Measurements from ENCODE around the gene MAGEB2. TPM values are rescaled to one million over a fixed set of nuclear protein-coding genes. Genes with fewer than 3 reads are reported as not detected.

Gene MAGEB2
- total RNA-seq (not detected in 2 replicates), polyA plus RNA-seq (not detected in 2 replicates), polyA minus RNA-seq (not detected in 2 replicates)
- total RNA-seq (2013), result not detected

DNA sequence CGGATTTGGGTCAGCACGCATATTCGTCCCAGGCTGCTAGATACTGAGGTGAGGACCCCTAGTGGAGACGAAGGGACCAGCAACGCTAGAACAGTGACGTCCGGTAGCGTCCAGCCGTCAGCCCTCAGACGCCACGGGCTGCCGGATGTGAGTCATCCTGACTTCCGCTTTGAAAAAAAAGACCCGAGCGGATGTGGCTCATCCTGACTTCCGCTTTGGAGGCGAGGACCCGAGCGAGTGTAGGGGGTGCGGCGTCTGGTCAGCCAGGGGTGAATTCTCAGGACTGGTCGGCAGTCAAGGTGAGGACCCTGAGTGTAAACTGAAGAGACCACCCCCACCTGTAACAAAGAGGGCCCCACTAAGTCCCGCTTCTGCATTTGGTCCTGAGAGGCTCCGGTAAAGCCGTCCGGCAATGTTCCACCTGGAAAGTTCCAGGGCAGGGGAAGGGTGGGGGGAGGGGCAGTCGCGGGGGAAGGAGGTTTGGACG, at the start of gene MAGEB2:
MAGEB2 (plus strand) TSS at position 207 of the 487 bp plus-strand sequence. CDS start 3,018 bp downstream, outside the sequence.
- Mint-ChIP-seq H3K4me1 (no peaks in the 10 kb centered on the region), H3K27ac (no peak within 1 kb of the TSS), H3K27me3 (no peaks in the 10 kb centered on the region), H3K9me3 (ENCODE audit: insufficient read depth) (no peaks in the 10 kb centered on the region), H3K4me3 (no peak within 1 kb of the TSS)
- Histone ChIP-seq H3K36me3 (replicated peaks in 1 of 2; ENCODE audit: control extremely low read depth in 1 of 2, control insufficient read depth in 1 of 2, extremely low read depth in 1 of 2, insufficient read depth in 2 of 2, low read length in 1 of 2) (no peaks in the 10 kb centered on the region), H3K79me2 (ENCODE audit: control insufficient read depth, insufficient read depth, low read length) (no peaks in the 10 kb centered on the region), H3K4me3 (ENCODE audit: control extremely low read depth in 1 of 5, extremely low read depth in 1 of 5, insufficient read depth in 1 of 5, low read depth in 2 of 5, low read length in 4 of 5) (no peak within 1 kb of the TSS), H3K4me2 (replicated peaks; ENCODE audit: low read depth, low read length, poor library complexity, severe bottlenecking) (no peak within 1 kb of the TSS), H3K4me1 (ENCODE audit: control insufficient read depth in 2 of 2, insufficient read depth in 2 of 2, low read length in 2 of 2) (no peaks in the 10 kb centered on the region), H3K27ac (ENCODE audit: low read length in 2 of 2) (no peak within 1 kb of the TSS), H3K9ac (ENCODE audit: low read length) (no peak within 1 kb of the TSS), H2AFZ (ENCODE audit: insufficient read depth, low read depth, low read length, poor library complexity, severe bottlenecking) (no peak within 1 kb of the TSS), H3K9me3 (ENCODE audit: control extremely low read depth in 1 of 3, control insufficient read depth in 2 of 3, insufficient read depth in 1 of 3, low read length in 2 of 3) (no peaks in the 10 kb centered on the region), H4K20me1 (ENCODE audit: control insufficient read depth, insufficient read depth, low read length, poor library complexity, severe bottlenecking) (no peaks in the 10 kb centered on the region), H3K27me3 (replicated peaks in 1 of 4; ENCODE audit: control extremely low read depth in 1 of 4, control insufficient read depth in 3 of 4, insufficient read depth in 4 of 4, low read length in 3 of 4) (no peaks in the 10 kb centered on the region)
- intact Hi-C loops (cut with micrococcal nuclease), result no loop called here
- ChIA-PET CTCF (no interaction called here), POLR2A (no interaction called here)
- 90% methylated on average over 9 of the region's 29 CpGs for WGBS (ENCODE audit: insufficient coverage)
- ATAC-seq (ENCODE audit: low read depth) (no peak), DNase-seq (no peak)
- TF ChIP-seq, protein P1, sequence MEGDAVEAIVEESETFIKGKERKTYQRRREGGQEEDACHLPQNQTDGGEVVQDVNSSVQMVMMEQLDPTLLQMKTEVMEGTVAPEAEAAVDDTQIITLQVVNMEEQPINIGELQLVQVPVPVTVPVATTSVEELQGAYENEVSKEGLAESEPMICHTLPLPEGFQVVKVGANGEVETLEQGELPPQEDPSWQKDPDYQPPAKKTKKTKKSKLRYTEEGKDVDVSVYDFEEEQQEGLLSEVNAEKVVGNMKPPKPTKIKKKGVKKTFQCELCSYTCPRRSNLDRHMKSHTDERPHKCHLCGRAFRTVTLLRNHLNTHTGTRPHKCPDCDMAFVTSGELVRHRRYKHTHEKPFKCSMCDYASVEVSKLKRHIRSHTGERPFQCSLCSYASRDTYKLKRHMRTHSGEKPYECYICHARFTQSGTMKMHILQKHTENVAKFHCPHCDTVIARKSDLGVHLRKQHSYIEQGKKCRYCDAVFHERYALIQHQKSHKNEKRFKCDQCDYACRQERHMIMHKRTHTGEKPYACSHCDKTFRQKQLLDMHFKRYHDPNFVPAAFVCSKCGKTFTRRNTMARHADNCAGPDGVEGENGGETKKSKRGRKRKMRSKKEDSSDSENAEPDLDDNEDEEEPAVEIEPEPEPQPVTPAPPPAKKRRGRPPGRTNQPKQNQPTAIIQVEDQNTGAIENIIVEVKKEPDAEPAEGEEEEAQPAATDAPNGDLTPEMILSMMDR (IDR thresholded peaks at IDR 0.05), result no peak

GRCh38 chrX:30170900-30171299, 44.5 kb upstream of the MAGEB2 start:
- Histone ChIP-seq H2AFZ (ENCODE audit: insufficient read depth, low read depth, low read length, poor library complexity, severe bottlenecking) (no peak overlapping the region), H3K4me2 (replicated peaks; ENCODE audit: low read depth, low read length, poor library complexity, severe bottlenecking) (no peak overlapping the region), H3K27me3 (replicated peaks in 1 of 4; ENCODE audit: control extremely low read depth in 1 of 4, control insufficient read depth in 3 of 4, insufficient read depth in 4 of 4, low read length in 3 of 4) (no peaks in the 10 kb centered on the region), H3K4me3 (ENCODE audit: control extremely low read depth in 1 of 5, extremely low read depth in 1 of 5, insufficient read depth in 1 of 5, low read depth in 2 of 5, low read length in 4 of 5) (no peak overlapping the region), H3K79me2 (ENCODE audit: control insufficient read depth, insufficient read depth, low read length) (no peaks in the 10 kb centered on the region), H3K9me3 (ENCODE audit: control extremely low read depth in 1 of 3, control insufficient read depth in 2 of 3, insufficient read depth in 1 of 3, low read length in 2 of 3) (no peaks in the 10 kb centered on the region), H3K36me3 (replicated peaks in 1 of 2; ENCODE audit: control extremely low read depth in 1 of 2, control insufficient read depth in 1 of 2, extremely low read depth in 1 of 2, insufficient read depth in 2 of 2, low read length in 1 of 2) (no peaks in the 10 kb centered on the region), H3K27ac (ENCODE audit: low read length in 2 of 2) (no peak overlapping the region), H4K20me1 (ENCODE audit: control insufficient read depth, insufficient read depth, low read length, poor library complexity, severe bottlenecking) (no peaks in the 10 kb centered on the region), H3K4me1 (ENCODE audit: control insufficient read depth in 2 of 2, insufficient read depth in 2 of 2, low read length in 2 of 2) (no peaks in the 10 kb centered on the region), H3K9ac (ENCODE audit: low read length) (no peak overlapping the region)
- TF ChIP-seq, protein P1 (IDR thresholded peaks at IDR 0.05), result no peak
- TF ChIP-seq EZH2 (IDR thresholded peaks at IDR 0.05; ENCODE audit: borderline replicate concordance, insufficient read depth, low read depth, low read length, poor library complexity, severe bottlenecking), result no peak
- DNase-seq (no peak), ATAC-seq (ENCODE audit: low read depth) (no peak)
- no CpG with 5 or more reads among the region's 2 CpGs for WGBS (ENCODE audit: insufficient coverage)
- Mint-ChIP-seq H3K27me3 (no peaks in the 10 kb centered on the region), H3K9me3 (ENCODE audit: insufficient read depth) (no peaks in the 10 kb centered on the region), H3K4me1 (no peaks in the 10 kb centered on the region), H3K4me3 (no peak overlapping the region), H3K27ac (no peak overlapping the region)
- CTCF ChIA-PET, result no interaction called here
- POLR2A ChIA-PET, result no interaction called here
- intact Hi-C loops (cut with micrococcal nuclease), result no loop called here
